Measurements from ENCODE around the gene ASMTL.
"Not testable (repeated sequence)": the region's sequence is repeated elsewhere in the genome, so short reads cannot be mapped to it uniquely, and the experiment has no call there.

DNA sequence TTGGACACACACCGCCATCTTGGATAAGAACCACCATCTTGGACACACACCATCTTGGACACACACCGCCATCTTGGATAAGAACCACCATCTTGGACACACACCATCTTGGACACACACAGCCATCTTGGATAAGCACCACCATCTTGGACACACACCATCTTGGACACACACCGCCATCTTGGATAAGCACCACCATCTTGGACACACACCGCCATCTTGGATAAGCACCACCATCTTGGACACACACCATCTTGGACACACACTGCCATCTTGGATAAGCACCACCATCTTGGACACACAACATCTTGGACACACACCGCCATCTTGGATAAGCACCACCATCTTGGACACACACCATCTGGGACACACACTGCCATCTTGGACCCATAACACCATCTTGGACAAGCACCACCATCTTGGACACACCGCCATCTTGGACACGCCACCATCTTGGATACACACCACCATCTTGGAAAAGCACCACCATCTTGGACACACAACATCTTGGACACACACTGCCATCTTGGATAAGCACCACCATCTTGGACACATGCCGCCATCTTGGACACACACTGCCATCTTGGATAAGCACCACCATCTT lies 4.6 kb downstream of the ASMTL start:
- TF ChIP-seq TCF4 (CRISPR knock-in tag; IDR thresholded peaks at IDR 0.05; ENCODE audit: borderline replicate concordance); ARNTL (CRISPR knock-in tag; IDR thresholded peaks at IDR 0.05; ENCODE audit: borderline replicate concordance, low read depth); RARB (CRISPR knock-in tag; IDR thresholded peaks at IDR 0.05); ISL1 (CRISPR knock-in tag; IDR thresholded peaks at IDR 0.05); ZFP30 (CRISPR knock-in tag; IDR thresholded peaks at IDR 0.05); ESRRG (CRISPR knock-in tag; IDR thresholded peaks at IDR 0.05); SNAI2 (CRISPR knock-in tag; IDR thresholded peaks at IDR 0.05); BACH2 (CRISPR knock-in tag; IDR thresholded peaks at IDR 0.05; ENCODE audit: borderline replicate concordance); ZFP3 (CRISPR knock-in tag; IDR thresholded peaks at IDR 0.05): not testable (repeated sequence)
- TF ChIP-seq, protein P1, sequence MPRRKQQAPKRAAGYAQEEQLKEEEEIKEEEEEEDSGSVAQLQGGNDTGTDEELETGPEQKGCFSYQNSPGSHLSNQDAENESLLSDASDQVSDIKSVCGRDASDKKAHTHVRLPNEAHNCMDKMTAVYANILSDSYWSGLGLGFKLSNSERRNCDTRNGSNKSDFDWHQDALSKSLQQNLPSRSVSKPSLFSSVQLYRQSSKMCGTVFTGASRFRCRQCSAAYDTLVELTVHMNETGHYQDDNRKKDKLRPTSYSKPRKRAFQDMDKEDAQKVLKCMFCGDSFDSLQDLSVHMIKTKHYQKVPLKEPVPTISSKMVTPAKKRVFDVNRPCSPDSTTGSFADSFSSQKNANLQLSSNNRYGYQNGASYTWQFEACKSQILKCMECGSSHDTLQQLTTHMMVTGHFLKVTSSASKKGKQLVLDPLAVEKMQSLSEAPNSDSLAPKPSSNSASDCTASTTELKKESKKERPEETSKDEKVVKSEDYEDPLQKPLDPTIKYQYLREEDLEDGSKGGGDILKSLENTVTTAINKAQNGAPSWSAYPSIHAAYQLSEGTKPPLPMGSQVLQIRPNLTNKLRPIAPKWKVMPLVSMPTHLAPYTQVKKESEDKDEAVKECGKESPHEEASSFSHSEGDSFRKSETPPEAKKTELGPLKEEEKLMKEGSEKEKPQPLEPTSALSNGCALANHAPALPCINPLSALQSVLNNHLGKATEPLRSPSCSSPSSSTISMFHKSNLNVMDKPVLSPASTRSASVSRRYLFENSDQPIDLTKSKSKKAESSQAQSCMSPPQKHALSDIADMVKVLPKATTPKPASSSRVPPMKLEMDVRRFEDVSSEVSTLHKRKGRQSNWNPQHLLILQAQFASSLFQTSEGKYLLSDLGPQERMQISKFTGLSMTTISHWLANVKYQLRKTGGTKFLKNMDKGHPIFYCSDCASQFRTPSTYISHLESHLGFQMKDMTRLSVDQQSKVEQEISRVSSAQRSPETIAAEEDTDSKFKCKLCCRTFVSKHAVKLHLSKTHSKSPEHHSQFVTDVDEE (CRISPR knock-in tag; IDR thresholded peaks at IDR 0.05), result not testable (repeated sequence)
